ENCODE results near the gene DSG1.
"Not testable (repeated sequence)": the region's sequence is repeated elsewhere in the genome, so short reads cannot be mapped to it uniquely, and the experiment has no call there.

The DSG1 gene

GRCh38 chr18:31343454-31343853 is 25.5 kb downstream of the DSG1 start:
- no peak for DNase-seq (ENCODE audit: low read depth, low spot score)

GRCh38 chr18:31353336-31353735 is 35.4 kb downstream of the DSG1 start:
- not testable (repeated sequence) for DNase-seq (ENCODE audit: low read depth, low spot score)

- DNase-seq (ENCODE audit: low read depth, low spot score) = no peak
Observed at GRCh38 chr18:31354990-31355389, 37.0 kb downstream of the DSG1 start.

- DNase-seq (ENCODE audit: low read depth, low spot score) = no peak
Observed at GRCh38 chr18:31356025-31356424, 38.1 kb downstream of the DSG1 start.

- DNase-seq (ENCODE audit: low read depth, low spot score) = no peak
Observed at GRCh38 chr18:31364190-31364589, 46.2 kb downstream of the DSG1 start.

- no peak for DNase-seq (ENCODE audit: low read depth, low spot score)
Observed at GRCh38 chr18:31369478-31369877, 51.5 kb downstream of the DSG1 start.

- no peak for DNase-seq (ENCODE audit: low read depth, low spot score)
Observed at GRCh38 chr18:31371989-31372388, 54.0 kb downstream of the DSG1 start.

- no peak for DNase-seq (ENCODE audit: low read depth, low spot score)
Observed at GRCh38 chr18:31373641-31374040, 55.7 kb downstream of the DSG1 start.

GRCh38 chr18:31376477-31376876 is 58.5 kb downstream of the DSG1 start, which contains the start of gene DSG4:
DSG4 (plus strand) TSS chr18:31376777; CDS start chr18:31376912, 135 bp downstream.
- no peak for DNase-seq (ENCODE audit: low read depth, low spot score)

GRCh38 chr18:31380912-31381311 is 63.0 kb downstream of the DSG1 start:
- no peak for DNase-seq (ENCODE audit: low read depth, low spot score)

GRCh38 chr18:31382107-31382506 is 64.1 kb downstream of the DSG1 start:
- no peak for DNase-seq (ENCODE audit: low read depth, low spot score)

GRCh38 chr18:31386741-31387140 is 68.8 kb downstream of the DSG1 start:
- no peak for DNase-seq (ENCODE audit: low read depth, low spot score)

- no peak for DNase-seq (ENCODE audit: low read depth, low spot score)
Observed at GRCh38 chr18:31393286-31393685, 75.3 kb downstream of the DSG1 start.

- peak; percentile 24 for DNase-seq (ENCODE audit: low read depth, low spot score)
Observed at GRCh38 chr18:31396796-31397612, 79.0 kb downstream of the DSG1 start.

- DNase-seq (ENCODE audit: low read depth, low spot score) = no peak
Observed at GRCh38 chr18:31398191-31398590, 80.2 kb downstream of the DSG1 start.

GRCh38 chr18:31399306-31400032 is 81.5 kb downstream of the DSG1 start:
- no peak for DNase-seq (ENCODE audit: low read depth, low spot score)

- no peak for DNase-seq (ENCODE audit: low read depth, low spot score)
Observed at GRCh38 chr18:31401156-31402025, 83.4 kb downstream of the DSG1 start.

- no peak for DNase-seq (ENCODE audit: low read depth, low spot score)
Observed at GRCh38 chr18:31402026-31402373, 84.0 kb downstream of the DSG1 start.

- no peak for DNase-seq (ENCODE audit: low read depth, low spot score)
Observed at GRCh38 chr18:31403409-31403808, 85.4 kb downstream of the DSG1 start.
